Cardiac fibroblast (primary cell): ENCODE measurements around the gene TMEM167A.

ENCODE experiments used
- DNase-seq, 2 donors: peaks; one replicate each; pipeline versions ENCODE4 v3.0.0 to v3.0.0-alpha.2; 2010; ENCODE audit warnings: low read depth in 2 of 2
- H3K4me3 ChIP-seq, 2 donors: replicated peaks in 1 of 2; 1 replicate in 1 of 2; 2 replicates in 1 of 2; pipeline ENCODE4 v1.5.1; 2011; ENCODE audit warnings: low read depth in 2 of 2, low read length in 2 of 2, mild to moderate bottlenecking in 2 of 2, moderate library complexity in 1 of 2
- TF ChIP-seq, protein P1 (sequence below): IDR thresholded peaks from one replicate; pipeline ENCODE4 v1.5.1; 2011; ENCODE audit warnings: low read depth, mild to moderate bottlenecking, low read length, inconsistent platforms

TMEM167A gene

DNA sequence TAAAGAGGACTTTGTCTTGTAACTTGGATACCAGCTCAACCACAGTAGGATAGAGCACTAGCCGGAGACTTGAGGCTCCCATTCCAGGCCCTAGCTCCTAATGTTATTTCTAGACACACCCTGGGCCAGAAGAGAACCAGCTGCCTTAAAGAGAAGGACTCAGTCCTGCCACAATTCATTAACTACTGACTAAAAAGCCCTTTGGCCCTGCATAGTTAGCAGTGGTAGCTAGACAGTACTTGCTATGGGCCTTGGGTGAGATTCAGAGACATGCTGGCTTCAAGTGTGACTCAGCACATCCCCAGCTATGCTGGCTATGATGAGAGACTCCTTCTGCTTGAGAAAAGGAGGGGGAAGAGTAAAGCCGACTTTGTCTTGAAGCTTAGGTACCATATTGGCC lies 47.3 kb downstream of the TMEM167A start:
- TF ChIP-seq, protein P1, sequence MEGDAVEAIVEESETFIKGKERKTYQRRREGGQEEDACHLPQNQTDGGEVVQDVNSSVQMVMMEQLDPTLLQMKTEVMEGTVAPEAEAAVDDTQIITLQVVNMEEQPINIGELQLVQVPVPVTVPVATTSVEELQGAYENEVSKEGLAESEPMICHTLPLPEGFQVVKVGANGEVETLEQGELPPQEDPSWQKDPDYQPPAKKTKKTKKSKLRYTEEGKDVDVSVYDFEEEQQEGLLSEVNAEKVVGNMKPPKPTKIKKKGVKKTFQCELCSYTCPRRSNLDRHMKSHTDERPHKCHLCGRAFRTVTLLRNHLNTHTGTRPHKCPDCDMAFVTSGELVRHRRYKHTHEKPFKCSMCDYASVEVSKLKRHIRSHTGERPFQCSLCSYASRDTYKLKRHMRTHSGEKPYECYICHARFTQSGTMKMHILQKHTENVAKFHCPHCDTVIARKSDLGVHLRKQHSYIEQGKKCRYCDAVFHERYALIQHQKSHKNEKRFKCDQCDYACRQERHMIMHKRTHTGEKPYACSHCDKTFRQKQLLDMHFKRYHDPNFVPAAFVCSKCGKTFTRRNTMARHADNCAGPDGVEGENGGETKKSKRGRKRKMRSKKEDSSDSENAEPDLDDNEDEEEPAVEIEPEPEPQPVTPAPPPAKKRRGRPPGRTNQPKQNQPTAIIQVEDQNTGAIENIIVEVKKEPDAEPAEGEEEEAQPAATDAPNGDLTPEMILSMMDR = no peak
- H3K4me3 ChIP-seq = no peak overlapping the region
- DNase-seq = peak; percentile 40 to 58

DNA sequence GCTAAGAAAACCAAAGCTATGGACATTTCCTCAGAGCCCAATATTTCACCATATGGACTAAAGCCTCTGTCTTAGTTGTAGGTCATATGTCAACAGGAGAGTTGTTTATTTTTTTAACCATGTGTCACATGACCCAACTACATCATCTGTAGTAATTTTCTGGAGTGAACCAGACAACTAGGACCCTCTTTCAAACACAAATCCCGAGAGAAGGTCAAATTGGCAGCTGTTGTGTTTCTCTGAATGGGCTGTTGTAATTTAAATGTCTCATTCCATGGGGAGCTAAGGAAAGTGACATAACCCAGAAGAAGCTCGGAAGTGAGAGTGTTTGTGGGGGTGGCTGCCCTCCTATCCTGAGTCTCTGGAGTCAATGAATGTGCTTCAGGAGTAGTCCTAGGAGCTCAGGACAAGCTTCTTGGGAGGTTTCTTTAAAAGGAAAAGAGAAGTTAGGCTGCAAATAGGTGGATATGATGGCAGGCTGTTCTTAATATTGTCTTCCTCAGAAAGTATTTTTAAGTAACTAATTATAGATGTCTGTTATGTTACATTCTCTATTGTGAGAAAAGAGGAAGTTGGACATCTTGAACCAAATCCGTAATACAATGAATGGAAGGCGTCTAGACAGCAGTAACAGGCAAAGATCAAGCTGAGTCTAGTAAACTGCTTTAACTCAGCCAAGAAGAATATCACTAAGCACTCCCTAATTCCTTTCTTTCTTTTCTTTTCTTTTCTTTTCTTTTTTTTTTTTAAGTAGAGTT lies 50.1 kb downstream of the TMEM167A start:
- no peak overlapping the region for H3K4me3 ChIP-seq
- DNase-seq = peak in 1 of 2 donors; percentile 25
- TF ChIP-seq, protein P1 = no peak

DNA sequence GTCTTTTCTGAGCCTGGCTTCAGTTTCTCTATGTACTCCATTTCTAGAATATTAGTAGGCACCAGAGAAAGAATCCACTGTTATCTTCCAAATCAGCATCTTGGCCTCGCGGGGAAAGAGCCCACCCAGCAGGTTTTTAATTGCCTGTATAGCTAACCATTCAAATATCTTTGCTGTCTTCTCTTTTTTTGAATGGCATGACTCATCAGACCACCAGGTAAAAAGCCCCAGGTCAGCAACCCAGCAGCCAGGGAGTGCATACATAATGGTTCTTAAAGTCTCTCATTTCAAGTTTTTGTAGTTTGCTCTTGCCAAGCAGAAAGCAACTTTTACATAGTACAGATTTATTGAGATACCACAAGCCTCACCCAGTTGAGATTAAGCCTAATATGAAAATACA lies 50.7 kb downstream of the TMEM167A start:
- DNase-seq = no peak
- no peak overlapping the region for H3K4me3 ChIP-seq
- TF ChIP-seq, protein P1 = no peak

DNA sequence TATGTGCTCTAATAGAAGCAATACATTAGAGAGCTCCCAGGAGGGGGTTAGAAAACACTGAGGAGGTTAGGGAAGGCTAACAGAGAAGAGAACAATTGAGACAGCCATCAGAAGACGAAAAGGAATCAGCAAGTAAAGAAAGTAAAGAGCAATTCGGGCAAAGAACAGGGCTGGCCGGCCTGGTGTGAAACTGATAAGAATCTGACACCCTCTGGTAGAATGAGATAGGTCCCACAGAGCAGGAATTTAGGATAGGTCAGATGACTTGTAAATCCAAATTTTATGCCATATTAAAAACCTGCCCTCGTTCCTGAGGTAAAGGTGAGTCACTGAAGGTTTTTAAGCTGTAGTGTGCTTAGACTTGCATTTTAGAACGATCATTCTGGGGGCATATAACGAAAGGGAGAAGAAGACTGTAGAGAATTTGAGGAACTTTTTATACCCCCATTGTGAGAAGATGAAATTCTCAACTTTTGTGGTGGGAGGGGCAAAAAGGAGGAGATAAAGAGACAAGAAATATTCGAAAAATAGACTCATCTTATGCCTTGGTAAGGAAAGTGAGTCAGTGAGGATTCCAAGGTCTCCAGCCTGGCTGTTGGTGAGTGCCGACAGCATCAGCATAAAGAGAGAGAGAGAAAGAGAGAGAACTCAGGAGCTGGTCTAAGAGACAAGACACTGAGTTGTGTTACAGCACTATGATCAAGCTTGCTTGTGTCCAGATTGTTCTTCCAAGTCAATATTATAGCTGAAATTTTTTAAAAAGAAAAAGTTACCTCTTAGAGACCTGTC lies 51.3 kb downstream of the TMEM167A start:
- TF ChIP-seq, protein P1 = no peak
- no peak for DNase-seq
- no peak overlapping the region for H3K4me3 ChIP-seq

DNA sequence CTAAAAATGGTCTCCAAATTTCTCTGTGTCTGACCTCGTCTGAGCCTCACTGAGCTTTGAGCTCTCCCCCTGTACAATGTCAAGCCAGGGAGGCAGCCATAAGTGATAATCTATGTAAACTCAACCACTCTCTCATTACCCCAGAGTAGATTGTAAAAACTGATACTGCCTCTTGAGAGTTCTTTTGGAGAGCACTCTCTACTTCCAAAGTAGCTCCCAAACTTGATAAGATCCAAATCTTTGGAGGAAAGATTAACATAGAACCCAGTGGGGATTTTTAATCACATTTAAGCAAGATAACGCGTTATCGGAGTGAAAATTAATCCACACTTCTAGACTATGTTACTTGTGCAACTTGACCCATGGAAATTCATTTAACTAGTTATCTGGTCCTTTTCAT lies 54.9 kb downstream of the TMEM167A start:
- no peak overlapping the region for H3K4me3 ChIP-seq
- DNase-seq = no peak
- TF ChIP-seq, protein P1 = no peak

DNA sequence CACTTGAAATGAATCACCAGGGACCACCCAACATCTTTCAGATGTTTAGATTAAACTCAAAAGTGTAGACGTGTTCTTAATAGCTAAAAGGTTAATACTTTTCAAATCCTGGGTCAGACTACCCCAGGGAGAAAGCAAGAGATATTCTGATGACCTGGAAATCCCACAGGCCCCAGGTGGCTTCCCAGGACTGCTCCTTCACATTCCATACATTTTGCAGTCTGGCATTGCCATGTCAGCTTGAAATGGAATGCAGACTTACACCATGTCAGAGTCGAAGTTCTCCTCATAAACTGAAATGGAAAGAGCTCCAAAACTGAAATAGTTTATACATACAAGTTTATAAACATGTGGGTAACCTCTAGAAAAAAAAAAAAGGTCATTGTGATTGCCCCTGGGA lies 61.5 kb downstream of the TMEM167A start:
- TF ChIP-seq, protein P1 = no peak
- no peak overlapping the region for H3K4me3 ChIP-seq
- DNase-seq = no peak
